Stimulated activated CD8-positive, alpha-beta memory T cell treated with anti-CD3 and anti-CD28 coated beads, Interleukin-15, amount 100 ng/mL, for 4 hours (primary cell): ENCODE data around the gene MARCHF2.

Experiments
- DNase-seq, 2 donors: peaks; one replicate each; pipeline ENCODE4 v3.0.0-alpha.2; 2020; ENCODE audit warnings: low read depth in 2 of 2

The MARCHF2 gene

DNA sequence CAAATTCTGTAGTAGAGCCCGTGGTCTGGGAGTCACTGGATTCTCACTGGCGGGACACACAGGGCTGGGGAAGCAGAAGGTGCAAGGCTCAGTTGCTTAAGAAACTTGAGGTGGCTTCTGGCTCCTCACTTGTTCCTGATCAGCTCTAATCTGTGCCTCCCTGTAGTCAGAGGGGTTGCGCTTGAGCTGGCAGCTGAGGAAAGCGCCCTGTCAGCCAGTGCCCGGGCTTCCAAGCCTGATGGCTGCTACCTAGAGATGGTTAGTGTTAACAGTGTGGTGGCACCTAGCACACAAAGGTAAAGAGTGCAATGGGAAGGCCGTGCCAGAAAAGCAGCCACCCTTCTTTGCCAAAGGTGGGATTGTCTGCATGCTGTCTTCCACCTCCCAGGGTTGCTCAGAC lies 40.5 kb downstream of the MARCHF2 start:
- no peak for DNase-seq

- no peak for DNase-seq
These were observed 41.1 kb downstream of the MARCHF2 start for GRCh38 chr19:8454218-8454617.

DNA sequence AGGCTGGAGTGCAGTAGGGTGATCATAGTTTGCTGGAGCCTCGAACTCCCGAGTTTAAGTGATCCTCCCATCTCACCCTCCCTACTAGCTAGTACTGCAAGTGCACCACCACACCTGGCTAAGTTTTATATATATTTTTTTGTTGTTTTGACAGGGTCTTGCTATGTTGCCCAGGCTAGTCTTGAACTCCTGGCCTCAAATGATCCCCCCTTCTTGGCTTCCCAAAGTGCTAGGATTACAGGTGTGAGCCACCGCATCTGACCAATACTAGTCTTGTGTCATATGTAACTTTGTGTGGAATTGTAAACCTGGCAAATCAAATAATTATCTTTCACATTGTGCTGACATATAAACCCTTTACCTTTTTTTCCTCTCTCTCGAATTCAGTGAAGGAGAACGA lies 41.9 kb downstream of the MARCHF2 start:
- no peak for DNase-seq

GRCh38 chr19:8456064-8456463 lies 43.0 kb downstream of the MARCHF2 start:
- no peak for DNase-seq

GRCh38 chr19:8457209-8457608 lies 44.1 kb downstream of the MARCHF2 start:
- DNase-seq, result no peak

DNA sequence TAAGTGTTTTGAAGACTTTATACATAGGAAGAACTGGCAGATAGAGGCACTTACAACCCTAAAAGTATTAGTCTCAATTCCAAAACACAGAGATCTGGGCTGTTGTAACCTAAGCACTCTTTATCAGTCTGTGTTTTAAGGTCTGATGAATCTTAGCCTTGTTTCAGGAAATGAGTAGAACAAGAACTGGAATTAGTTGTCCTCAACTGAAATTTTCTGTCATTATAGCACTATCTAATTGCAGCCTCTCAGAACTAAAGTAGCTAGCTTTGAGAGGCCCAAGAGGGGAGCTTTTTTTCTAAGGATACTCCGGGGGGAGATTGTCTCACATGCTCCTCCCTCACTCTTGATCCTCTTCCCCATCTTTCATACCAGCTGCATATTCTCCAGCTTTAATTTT lies 44.7 kb downstream of the MARCHF2 start:
- no peak for DNase-seq

DNA sequence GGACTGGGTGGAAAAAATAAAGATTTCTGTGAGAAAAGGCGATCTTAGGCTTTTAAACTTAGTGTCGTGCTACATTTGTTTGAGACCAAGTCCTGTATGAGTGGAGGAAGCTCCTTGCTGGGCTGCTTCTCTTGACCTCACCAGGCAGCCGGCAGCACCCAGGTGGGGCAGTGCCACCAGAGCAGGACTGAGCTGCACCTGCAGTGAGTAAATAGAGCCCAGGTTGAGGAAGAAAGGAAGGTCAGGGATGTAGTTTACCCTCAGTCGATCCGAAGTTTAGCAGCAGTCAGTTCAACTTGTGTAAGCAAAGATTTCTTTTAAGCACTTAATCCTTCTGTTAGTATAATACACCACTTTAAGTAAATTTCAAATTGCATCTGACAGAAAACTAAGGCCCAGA lies 45.3 kb downstream of the MARCHF2 start:
- DNase-seq, result no peak

GRCh38 chr19:8459095-8459494 lies 46.0 kb downstream of the MARCHF2 start:
- no peak for DNase-seq

GRCh38 chr19:8459520-8460270 lies 46.6 kb downstream of the MARCHF2 start:
- DNase-seq, result no peak

GRCh38 chr19:8460516-8461298 lies 47.6 kb downstream of the MARCHF2 start:
- no peak for DNase-seq

GRCh38 chr19:8461376-8461775 lies 48.3 kb downstream of the MARCHF2 start:
- DNase-seq, result no peak

DNA sequence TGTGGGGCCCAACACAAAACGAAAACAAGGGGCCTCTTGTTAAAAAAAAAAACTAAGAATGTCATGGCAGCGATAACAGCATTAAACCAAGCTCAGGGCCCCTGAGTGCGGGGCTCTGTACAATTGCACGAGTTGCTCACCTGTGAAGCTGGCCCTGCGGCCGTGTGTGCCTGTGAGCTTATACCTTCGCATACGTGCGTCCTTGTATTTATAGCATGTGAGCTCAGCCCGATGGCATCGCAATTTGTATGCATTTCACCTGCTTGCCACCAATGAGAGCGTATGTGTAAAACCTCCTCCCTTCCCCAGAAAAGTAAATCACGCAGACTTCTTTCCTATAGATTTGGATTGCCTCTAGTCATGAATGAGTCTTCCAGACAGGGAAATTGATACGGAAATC lies 48.8 kb downstream of the MARCHF2 start:
- DNase-seq, result no peak

GRCh38 chr19:8462571-8462970 lies 49.5 kb downstream of the MARCHF2 start:
- no peak for DNase-seq

GRCh38 chr19:8463365-8463764 lies 50.3 kb downstream of the MARCHF2 start:
- DNase-seq, result no peak

DNA sequence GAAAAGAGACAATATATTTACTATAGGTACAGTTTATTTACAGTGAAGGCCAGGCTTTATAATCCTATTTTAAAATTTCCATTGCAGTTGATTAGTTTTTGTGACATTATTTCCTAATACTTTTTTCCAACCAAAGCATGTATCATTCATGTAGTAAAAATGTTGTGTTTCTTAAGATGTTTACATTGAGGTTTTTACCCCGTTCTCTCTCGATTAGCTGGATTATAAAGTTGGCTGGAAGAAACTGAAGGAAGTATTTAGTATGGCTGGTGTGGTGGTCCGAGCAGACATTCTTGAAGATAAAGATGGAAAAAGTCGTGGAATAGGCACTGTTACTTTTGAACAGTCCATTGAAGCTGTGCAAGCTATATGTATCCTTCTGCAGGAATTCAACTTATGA lies 52.9 kb downstream of the MARCHF2 start:
- DNase-seq, result no peak

- no peak for DNase-seq
These were observed 55.0 kb downstream of the MARCHF2 start for GRCh38 chr19:8468124-8468523.

GRCh38 chr19:8468761-8469373 lies 55.8 kb downstream of the MARCHF2 start:
- DNase-seq, result no peak

- DNase-seq, result no peak
These were observed 56.7 kb downstream of the MARCHF2 start for GRCh38 chr19:8469613-8470368.

GRCh38 chr19:8473648-8474476 lies 60.8 kb downstream of the MARCHF2 start:
- no peak for DNase-seq

DNA sequence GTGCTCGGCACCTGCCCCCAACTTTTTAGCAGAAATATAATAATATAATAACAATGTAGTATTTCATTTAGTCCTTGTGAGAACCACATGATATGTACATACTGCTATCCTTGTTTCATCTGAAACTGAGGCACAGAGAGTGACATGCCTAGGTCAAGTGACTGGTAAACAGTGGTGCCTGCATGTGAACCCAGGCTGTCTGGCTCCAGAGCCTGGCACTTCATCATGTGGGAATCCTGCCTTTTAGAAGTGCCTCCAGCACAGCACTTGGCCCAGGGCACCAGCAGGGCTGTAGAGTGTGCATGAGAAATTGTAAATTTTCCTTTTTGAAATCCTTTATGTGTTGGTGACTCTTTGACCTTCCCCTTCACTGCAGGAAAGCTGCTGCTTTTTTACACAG lies 61.9 kb downstream of the MARCHF2 start:
- no peak for DNase-seq

GRCh38 chr19:8476524-8476923 lies 63.4 kb downstream of the MARCHF2 start:
- no peak for DNase-seq
